HG02678 (cell line): ENCODE data around the gene USP17L17.
"Not testable (repeated sequence)": the region's sequence is repeated elsewhere in the genome, so short reads cannot be mapped to it uniquely, and the experiment has no call there.

ENCODE experiments used
- ATAC-seq: cut with Tn5 transposase; IDR thresholded peaks from one replicate; pipeline ENCODE4 v1.9.1; 2021; ENCODE audit warnings: mild to moderate bottlenecking, moderate library complexity; ENCODE audit not compliant: unreplicated experiment

USP17L17 gene, protein sequence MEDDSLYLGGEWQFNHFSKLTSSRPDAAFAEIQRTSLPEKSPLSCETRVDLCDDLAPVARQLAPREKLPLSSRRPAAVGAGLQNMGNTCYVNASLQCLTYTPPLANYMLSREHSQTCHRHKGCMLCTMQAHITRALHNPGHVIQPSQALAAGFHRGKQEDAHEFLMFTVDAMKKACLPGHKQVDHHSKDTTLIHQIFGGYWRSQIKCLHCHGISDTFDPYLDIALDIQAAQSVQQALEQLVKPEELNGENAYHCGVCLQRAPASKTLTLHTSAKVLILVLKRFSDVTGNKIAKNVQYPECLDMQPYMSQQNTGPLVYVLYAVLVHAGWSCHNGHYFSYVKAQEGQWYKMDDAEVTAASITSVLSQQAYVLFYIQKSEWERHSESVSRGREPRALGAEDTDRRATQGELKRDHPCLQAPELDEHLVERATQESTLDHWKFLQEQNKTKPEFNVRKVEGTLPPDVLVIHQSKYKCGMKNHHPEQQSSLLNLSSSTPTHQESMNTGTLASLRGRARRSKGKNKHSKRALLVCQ

DNA sequence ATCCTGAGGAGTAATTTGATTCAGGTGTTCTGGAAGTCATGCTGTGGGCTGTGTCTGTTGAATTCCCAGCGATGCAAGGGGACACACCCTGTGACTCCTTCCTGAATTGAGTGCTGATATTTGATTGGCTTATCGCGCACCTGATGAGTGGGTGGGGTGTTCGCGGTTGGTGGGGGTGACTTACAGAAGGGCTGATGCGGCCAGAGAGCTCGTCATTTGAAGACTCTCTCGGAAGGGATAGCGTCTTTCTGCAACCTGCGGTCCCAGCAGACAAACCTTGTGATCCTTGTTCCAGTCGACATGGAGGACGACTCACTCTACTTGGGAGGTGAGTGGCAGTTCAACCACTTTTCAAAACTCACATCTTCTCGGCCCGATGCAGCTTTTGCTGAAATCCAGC, at the start of gene USP17L17:
Gene USP17L17, plus strand, starts transcription at position 301 of the 400 bp plus-strand sequence. Its CDS starts 0 bp downstream, at position 301.
- not testable (repeated sequence) for ATAC-seq

- not testable (repeated sequence) for ATAC-seq
Measured at GRCh38 chr4:9210357-9210756, 33.3 kb upstream of the USP17L17 start, which contains the start of gene USP17L10. Gene USP17L10 (plus strand): TSS chr4:9210657. CDS start chr4:9210657, 0 bp downstream.

GRCh38 chr4:9214701-9215100, 29.0 kb upstream of the USP17L17 start:
- ATAC-seq = not testable (repeated sequence)

DNA sequence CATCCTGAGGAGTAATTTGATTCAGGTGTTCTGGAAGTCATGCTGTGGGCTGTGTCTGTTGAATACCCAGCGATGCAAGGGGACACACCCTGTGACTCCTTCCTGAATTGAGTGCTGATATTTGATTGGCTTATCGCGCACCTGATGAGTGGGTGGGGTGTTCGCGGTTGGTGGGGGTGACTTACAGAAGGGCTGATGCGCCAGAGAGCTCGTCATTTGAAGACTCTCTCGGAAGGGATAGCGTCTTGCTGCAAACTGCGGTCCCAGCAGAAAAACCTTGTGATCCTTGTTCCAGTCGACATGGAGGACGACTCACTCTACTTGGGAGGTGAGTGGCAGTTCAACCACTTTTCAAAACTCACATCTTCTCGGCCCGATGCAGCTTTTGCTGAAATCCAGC, 28.6 kb upstream of the USP17L17 start, which contains the start of gene USP17L11:
Gene USP17L11, plus strand, starts transcription at position 301 of the 400 bp plus-strand sequence. Its CDS starts 0 bp downstream, at position 301.
- not testable (repeated sequence) for ATAC-seq

DNA sequence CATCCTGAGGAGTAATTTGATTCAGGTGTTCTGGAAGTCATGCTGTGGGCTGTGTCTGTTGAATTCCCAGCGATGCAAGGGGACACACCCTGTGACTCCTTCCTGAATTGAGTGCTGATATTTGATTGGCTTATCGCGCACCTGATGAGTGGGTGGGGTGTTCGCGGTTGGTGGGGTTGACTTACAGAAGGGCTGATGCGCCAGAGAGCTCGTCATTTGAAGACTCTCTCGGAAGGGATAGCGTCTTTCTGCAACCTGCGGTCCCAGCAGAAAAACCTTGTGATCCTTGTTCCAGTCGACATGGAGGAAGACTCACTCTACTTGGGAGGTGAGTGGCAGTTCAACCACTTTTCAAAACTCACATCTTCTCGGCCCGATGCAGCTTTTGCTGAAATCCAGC, 23.8 kb upstream of the USP17L17 start, which contains the start of gene USP17L12:
Gene USP17L12, plus strand, starts transcription at position 301 of the 400 bp plus-strand sequence. Its CDS starts 0 bp downstream, at position 301.
- not testable (repeated sequence) for ATAC-seq

- ATAC-seq = not testable (repeated sequence)
Measured at GRCh38 chr4:9224596-9224995, 19.1 kb upstream of the USP17L17 start, which contains the start of gene USP17L13. Gene USP17L13 (plus strand): TSS chr4:9224896. CDS start chr4:9224896, 0 bp downstream.

- not testable (repeated sequence) for ATAC-seq
Measured at GRCh38 chr4:9230249-9230648, 13.4 kb upstream of the USP17L17 start.

GRCh38 chr4:9234085-9234484, 9.6 kb upstream of the USP17L17 start, which contains the start of gene USP17L15:
Gene USP17L15 (plus strand): TSS chr4:9234385. CDS start chr4:9234385, 0 bp downstream.
- ATAC-seq = not testable (repeated sequence)

GRCh38 chr4:9238461-9238860, 5.2 kb upstream of the USP17L17 start:
- not testable (repeated sequence) for ATAC-seq

GRCh38 chr4:9247953-9248680, 4.4 kb downstream of the USP17L17 start, which contains the start of gene USP17L18:
Gene USP17L18 (plus strand): TSS chr4:9248630. CDS start chr4:9248630, 0 bp downstream.
- not testable (repeated sequence) for ATAC-seq

DNA sequence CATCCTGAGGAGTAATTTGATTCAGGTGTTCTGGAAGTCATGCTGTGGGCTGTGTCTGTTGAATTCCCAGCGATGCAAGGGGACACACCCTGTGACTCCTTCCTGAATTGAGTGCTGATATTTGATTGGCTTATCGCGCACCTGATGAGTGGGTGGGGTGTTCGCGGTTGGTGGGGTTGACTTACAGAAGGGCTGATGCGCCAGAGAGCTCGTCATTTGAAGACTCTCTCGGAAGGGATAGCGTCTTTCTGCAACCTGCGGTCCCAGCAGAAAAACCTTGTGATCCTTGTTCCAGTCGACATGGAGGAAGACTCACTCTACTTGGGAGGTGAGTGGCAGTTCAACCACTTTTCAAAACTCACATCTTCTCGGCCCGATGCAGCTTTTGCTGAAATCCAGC, 9.4 kb downstream of the USP17L17 start, which contains the start of gene USP17L19:
Gene USP17L19, plus strand, starts transcription at position 301 of the 400 bp plus-strand sequence. Its CDS starts 0 bp downstream, at position 301.
- ATAC-seq = not testable (repeated sequence)

GRCh38 chr4:9257824-9258223, 14.1 kb downstream of the USP17L17 start, which contains the start of gene USP17L20:
Gene USP17L20 (plus strand): TSS chr4:9258124. CDS start chr4:9258124, 0 bp downstream.
- not testable (repeated sequence) for ATAC-seq

DNA sequence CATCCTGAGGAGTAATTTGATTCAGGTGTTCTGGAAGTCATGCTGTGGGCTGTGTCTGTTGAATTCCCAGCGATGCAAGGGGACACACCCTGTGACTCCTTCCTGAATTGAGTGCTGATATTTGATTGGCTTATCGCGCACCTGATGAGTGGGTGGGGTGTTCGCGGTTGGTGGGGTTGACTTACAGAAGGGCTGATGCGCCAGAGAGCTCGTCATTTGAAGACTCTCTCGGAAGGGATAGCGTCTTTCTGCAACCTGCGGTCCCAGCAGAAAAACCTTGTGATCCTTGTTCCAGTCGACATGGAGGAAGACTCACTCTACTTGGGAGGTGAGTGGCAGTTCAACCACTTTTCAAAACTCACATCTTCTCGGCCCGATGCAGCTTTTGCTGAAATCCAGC, 18.9 kb downstream of the USP17L17 start, which contains the start of gene USP17L21:
Gene USP17L21, plus strand, starts transcription at position 301 of the 400 bp plus-strand sequence. Its CDS starts 0 bp downstream, at position 301.
- not testable (repeated sequence) for ATAC-seq

DNA sequence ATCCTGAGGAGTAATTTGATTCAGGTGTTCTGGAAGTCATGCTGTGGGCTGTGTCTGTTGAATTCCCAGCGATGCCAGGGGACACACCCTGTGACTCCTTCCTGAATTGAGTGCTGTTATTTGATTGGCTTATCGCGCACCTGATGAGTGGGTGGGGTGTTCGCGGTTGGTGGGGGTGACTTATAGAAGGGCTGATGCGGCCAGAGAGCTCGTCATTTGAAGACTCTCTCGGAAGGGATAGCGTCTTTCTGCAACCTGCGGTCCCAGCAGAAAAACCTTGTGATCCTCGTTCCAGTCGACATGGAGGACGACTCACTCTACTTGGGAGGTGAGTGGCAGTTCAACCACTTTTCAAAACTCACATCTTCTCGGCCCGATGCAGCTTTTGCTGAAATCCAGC, 23.6 kb downstream of the USP17L17 start, which contains the start of gene USP17L22:
Gene USP17L22, plus strand, starts transcription at position 301 of the 400 bp plus-strand sequence. Its CDS starts 0 bp downstream, at position 301.
- ATAC-seq = not testable (repeated sequence)

- not testable (repeated sequence) for ATAC-seq
Measured at GRCh38 chr4:9271719-9272118, 28.0 kb downstream of the USP17L17 start.
